ENCODE data around the gene ALK.

The ALK gene

DNA sequence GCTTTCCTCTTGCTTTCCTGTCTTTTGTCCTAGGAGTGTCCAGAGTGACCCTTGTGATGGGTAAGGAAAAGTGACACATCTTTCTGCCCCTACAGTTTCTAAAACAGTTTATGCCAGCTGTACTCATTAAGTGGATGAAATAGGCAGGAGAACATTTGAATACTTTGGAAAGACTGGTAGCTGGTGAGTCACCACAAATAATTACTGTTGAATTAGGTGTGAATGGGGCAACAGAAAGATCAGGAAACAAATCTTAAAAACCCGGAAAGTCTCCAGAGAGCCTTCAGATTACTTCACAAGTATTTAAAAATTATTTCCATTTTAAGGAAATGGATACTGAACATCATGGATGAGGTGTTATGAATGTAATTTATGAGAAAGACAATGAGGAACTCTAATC, 527.7 kb downstream of the ALK start:
- no peak for DNase-seq

- no peak for DNase-seq
Measured at GRCh38 chr2:29392774-29393173, 528.6 kb downstream of the ALK start.

DNA sequence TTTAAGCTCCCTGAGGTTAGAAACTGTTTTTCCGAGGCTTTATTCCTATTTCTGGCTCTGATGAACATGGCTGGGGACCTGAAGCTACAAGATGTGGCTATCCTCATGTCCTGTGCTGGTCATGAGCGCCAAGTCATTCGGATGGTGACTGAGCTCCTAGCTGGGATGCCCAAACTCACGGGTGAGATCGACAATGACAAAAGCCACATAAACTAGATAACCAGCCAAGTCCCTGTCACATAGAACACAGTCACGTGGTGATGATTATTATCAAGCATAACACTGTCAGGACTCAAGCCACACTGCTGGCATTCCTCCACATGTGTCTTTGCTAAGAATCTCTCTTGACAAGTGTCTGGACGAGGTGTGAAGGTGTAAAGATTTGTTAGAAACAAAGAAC, 531.2 kb downstream of the ALK start:
- no peak for DNase-seq

- no peak for DNase-seq
Measured at GRCh38 chr2:29389686-29390085, 531.7 kb downstream of the ALK start.

DNA sequence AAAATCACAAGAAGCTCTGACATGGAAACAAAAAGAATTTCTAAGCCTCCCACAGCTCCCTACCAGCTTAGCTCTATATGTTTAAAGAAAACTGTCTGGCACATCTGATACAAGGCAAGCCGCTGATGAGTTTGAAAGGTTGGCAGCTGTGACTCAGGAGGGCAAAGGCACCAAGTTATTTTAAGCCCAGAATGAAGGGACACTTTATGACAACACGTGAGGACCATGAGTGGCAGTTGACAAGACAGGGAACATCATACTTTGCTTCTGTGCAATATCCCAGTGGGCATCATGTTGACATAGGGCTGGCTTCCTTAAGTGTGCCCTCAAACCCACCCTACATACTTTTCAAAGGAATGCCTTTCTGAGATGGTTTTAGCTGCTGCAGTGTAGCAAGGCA, 533.3 kb downstream of the ALK start:
- DNase-seq: no peak

- no peak for DNase-seq
Measured at GRCh38 chr2:29382486-29382885, 538.9 kb downstream of the ALK start.

GRCh38 chr2:29377788-29378187, 543.6 kb downstream of the ALK start:
- DNase-seq: no peak

DNA sequence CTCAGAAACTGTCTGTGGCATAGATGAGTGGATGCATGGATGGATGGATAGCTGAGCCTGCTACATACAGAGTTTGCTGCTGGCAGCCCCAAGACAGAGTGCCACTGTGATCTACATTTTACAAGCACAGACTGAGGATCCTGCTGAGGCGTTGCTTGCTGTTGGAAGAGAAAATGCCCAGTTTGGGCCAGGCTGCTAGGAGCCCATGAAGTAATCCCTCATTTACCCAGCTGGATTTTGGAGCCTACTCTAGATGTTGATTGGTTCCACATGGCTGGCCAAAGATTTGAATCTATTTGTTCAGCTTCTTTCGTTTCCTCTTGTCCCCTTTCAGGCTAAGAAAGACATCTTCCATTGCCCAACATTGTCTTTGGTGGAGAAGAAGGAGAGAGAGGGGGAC, 544.8 kb downstream of the ALK start:
- DNase-seq: no peak

DNA sequence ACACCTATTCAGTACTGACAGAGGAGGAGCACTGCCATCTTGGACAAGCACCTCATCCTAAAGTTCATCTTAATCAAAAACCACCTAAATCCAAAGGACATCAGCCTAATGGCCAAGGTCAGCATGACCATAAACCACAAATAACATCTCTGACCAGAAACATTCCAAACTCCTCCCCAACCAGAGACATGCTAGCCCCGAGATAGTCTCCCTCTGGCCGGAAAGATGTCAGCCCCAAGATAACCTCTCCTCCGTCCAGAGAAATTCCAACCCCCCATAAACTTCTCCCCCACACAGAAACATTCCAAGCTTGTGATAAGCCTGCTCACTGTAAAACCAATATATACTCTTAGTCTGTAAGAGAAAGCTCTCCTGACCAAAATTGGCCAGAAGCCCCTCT, 545.5 kb downstream of the ALK start:
- DNase-seq: no peak

GRCh38 chr2:29374823-29375222, 546.6 kb downstream of the ALK start:
- DNase-seq: no peak

- DNase-seq: no peak
Measured at GRCh38 chr2:29373870-29374269, 547.5 kb downstream of the ALK start.

- no peak for DNase-seq
Measured at GRCh38 chr2:29372185-29372584, 549.2 kb downstream of the ALK start.

- no peak for DNase-seq
Measured at GRCh38 chr2:29370581-29371125, 550.7 kb downstream of the ALK start.

DNA sequence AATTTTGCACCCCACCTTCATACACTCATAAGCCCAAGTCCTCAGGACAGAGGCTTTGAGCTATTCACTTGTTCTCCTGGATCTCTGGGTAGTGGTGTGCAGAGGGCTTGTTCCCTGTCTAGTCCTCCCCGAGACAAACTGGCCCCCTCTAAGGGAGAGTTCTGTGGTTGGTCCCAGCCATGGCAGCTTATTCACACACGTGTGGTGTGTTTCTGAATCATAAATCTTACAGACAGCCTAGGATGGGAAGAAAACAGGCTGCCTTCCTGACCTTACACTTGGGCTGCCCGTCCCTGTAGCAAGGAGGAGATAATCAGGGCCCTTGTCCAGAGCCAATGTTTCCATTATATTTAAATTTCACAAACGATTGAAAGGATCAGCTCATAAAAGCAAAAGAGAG, 551.2 kb downstream of the ALK start:
- no peak for DNase-seq

- no peak for DNase-seq
Measured at GRCh38 chr2:29368659-29369040, 552.7 kb downstream of the ALK start.

DNA sequence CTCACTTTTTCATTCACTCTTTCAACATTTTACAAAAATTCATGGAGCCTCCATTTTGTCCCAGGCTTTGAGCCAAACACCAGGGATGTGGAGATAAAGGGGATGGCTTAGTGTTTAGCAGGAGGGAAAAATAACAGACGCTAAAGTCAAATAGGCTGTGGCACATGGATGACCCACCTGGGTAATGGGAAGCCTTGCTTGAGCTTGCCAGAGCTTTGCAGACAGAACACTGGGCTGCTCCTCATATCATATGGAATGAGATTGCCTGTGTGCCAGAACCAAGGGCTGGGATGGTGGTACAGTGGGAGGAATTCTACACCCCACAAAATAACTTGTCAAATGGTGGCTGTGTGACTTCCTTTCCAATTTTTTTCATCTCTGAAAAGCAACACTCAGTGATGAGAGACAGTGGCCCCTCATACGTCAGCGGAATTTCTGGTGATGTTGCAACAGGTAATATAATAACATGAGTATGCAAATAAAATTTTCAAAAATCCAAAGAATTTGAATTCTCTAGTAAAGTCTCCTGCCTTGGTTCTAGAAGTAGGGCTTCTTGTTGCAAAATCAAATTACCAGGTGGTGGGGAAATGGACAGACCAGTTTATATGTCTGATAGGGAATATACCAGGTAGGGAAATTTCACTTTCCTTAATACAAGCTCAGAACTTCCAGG, 553.3 kb downstream of the ALK start:
- no peak for DNase-seq

- DNase-seq: no peak
Measured at GRCh38 chr2:29363111-29363510, 558.3 kb downstream of the ALK start.

- no peak for DNase-seq
Measured at GRCh38 chr2:29361231-29361630, 560.2 kb downstream of the ALK start.

DNA sequence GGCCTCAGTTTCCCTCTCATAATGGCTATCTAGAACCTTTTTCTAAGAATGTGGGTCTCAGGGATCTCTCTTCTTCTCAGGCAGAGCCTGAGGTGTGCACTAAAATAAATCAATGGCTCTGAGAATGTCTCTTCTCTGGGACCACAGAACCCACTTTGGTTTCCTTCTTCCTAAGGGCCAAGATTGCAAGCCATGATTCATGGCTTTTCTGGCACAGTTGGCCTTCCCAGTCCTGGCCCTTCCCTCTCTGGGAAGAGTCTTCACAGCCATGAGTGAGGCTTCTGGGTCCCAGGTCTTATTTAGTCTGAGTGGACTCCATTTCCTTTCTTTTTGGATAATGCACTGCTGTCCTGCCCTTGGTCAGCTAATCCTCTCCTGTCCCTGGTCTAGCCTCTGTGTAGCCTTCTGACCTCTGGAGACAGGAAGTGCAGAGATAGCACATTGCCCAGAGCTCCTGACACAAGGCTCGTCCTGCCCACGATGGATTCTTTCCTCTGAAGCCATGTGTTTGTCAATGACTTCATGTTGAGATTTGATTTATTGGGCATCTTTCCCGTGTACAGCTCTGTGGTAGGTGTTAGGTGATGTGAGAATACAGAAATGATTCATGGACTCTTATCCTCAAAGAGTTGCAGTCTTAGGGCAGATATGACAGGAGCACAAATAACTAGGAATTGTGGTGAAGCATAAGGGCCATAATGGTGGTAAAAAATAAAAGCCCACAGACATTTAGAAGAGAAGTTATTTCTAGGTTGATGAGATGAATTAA, 561.2 kb downstream of the ALK start:
- no peak for DNase-seq

GRCh38 chr2:29353403-29353991, 567.9 kb downstream of the ALK start:
- DNase-seq: no peak

- no peak for DNase-seq
Measured at GRCh38 chr2:29351916-29352591, 569.3 kb downstream of the ALK start.

DNA sequence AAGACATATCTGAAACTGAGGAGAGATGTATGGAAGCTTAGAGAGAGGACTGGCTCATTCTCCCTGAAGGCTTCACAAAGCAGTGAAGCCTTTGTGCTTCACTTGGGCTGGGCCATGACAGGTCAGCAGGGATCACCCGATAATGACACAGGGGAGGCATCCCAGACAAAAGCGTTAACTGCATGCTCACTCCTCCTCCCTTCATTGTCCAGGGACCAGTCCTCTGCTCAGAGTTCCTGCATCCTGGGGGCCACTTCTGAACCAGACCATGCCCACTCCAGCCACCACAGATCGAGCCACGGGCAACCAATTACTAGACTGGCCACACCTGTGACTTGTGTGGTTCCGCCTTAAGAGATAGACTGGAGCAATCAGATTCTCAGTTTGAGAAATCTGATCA, 570.1 kb downstream of the ALK start:
- no peak for DNase-seq

- DNase-seq: no peak
Measured at GRCh38 chr2:29349316-29350030, 571.9 kb downstream of the ALK start.
